Suppressor macrophage treated with lipopolysaccharide for 4 hours (primary cell): ENCODE measurements around the gene HOXC10.

Experiments used
- DNase-seq: peaks from one replicate; pipeline ENCODE4 v3.0.0-alpha.2; 2020

The HOXC10 gene

GRCh38 chr12:53992377-53992889 is 7.5 kb downstream of the HOXC10 start:
- no peak for DNase-seq

- peak; percentile 25 for DNase-seq
Observed at GRCh38 chr12:53993162-53994008, 8.4 kb downstream of the HOXC10 start.

GRCh38 chr12:53994009-53994263 is 9.0 kb downstream of the HOXC10 start:
- DNase-seq, result no peak

DNA sequence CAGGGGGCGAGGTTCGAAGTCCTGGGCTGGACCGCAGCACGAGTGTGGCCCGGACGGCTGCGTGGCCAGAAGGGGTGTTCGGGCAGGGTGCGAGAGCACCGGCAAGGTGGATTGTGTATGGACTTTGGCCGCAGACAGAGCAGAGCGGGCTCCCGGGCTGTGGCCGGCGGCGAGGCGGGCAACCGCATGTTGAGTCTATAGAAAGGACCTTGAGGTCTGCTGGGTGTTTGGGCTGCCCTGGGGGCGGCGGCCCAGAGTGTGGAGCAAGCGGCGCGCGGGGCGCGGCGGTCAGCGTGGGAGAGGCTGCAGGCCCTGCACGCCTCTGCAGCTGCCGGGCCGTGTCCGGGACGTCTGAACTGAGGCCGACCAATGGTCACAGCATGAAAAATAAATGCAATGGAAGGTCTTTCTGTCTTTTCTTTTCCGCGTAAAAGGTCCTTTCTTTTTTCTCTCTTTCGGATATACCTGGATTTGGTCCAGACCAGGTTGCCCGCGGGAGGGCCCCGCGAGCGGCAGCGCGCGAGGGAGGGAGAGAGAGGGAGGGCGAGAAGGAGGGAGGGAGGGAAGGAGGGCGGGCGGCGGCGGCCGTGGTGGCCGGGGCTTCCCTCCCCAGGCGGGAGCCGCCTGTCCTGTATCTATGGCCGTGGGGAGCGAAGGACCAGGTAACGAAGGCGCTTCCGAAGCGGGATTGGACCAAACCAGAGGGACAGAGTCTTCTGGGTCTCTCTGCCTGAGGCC is 9.5 kb downstream of the HOXC10 start:
- no peak for DNase-seq

DNA sequence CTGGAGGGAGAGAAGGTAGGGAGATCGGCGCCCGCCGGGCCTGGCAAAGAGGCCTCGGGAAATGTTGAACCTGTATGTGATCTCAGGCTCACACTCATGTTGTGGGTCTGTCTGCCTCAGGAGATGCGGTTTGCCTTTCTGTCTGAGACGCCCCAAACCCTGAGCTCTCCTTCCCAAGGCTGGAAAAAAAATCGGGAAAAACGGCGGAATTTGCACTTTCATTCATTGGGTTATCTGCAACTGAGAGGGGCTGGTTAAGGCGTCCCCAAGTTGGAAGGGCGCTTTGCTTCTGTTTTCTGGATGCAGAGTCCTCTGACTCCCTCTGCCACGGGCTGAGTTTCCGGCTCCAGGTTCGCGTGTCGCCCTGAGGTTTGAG is 10.0 kb downstream of the HOXC10 start:
- DNase-seq, result no peak

DNA sequence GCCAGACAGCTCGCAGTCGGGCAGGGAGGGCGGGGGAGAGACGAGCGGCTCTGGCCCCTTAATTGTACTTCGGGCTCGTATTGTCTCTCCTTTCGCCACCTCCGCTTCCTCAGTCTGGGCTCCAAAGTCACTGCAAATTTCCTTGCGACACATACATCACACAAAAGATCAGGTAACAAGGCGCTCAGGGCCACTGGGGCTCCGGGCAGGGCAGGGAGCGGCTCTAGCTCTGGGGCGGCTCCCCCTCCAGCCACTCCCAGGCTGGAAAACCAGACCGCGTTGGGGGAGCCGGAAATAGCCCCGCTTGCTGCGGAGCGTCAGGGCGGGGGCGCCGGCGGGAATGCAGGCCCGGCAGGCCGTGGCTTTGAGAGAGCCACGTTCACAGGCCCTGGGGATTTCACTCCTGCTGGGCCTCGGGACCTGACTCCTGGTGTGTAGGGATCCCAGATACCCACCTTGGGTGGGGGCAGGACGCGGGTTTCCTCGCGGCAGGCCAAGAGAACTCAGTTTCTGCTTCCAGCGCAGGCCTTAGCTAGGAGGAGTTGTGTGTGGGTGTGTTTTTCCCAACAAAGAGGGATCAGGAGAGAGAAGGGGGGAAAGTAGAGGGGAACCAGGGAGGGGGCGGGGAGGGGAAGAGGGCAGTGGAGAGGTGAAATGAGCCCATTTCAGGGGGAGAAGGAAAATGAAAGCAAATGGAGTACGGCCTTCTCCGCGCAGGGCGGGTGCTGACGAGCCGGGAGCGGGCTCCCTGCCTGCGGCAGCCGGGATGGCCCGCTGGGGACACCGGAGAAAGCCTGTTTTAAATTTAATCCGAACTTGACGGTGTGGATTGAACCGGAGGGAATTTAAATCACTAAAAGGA is 10.7 kb downstream of the HOXC10 start:
- peak; percentile 53 for DNase-seq

GRCh38 chr12:53996240-53997203 is 11.6 kb downstream of the HOXC10 start:
- DNase-seq, result no peak

- no peak for DNase-seq
Observed at GRCh38 chr12:53997204-53998109, 12.5 kb downstream of the HOXC10 start.

- no peak for DNase-seq
Observed at GRCh38 chr12:53998110-53998899, 13.4 kb downstream of the HOXC10 start.

DNA sequence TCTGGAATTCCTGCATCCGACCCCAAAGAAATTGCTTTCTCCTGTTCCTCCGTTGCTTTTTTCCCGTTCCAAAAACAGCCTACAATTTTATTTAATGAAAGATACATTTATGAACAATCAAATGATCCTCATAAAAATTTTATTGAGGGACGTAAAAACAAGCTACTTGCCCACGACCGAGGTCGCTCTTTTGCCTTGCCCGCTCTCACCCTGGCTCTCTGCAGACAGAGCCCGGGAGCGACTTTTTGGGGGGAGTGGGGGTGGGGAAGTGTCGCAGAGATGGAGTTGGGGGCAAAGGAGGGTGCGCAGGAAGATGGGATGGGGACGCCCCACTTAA is 13.9 kb downstream of the HOXC10 start:
- DNase-seq, result no peak

DNA sequence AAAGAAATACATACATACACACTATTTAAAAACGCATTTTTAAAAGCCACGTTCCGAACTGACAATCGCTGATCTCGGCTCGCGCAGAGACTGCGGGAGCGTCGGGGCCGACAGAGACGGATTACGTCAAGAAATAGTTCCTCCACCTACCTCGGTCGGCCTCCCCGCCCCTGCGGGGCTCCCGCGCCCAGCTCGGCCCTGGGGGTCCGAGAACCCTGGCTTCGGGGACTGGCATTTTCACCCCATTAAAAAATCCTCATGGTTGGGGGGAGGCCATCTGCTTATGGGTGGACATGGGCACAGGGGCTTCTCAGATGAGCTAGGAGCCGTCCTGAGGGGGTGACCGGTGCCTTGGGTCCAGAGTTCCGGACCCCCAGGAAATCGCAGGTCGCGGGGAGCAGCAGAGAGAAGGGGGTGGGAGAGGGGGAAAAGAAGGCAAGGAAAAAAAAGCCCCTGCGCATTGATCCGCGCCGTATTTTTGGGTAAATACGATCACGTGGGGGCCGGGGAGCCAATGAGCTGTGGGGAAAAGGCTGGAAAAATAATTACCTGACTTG is 14.7 kb downstream of the HOXC10 start:
- DNase-seq, result no peak

DNA sequence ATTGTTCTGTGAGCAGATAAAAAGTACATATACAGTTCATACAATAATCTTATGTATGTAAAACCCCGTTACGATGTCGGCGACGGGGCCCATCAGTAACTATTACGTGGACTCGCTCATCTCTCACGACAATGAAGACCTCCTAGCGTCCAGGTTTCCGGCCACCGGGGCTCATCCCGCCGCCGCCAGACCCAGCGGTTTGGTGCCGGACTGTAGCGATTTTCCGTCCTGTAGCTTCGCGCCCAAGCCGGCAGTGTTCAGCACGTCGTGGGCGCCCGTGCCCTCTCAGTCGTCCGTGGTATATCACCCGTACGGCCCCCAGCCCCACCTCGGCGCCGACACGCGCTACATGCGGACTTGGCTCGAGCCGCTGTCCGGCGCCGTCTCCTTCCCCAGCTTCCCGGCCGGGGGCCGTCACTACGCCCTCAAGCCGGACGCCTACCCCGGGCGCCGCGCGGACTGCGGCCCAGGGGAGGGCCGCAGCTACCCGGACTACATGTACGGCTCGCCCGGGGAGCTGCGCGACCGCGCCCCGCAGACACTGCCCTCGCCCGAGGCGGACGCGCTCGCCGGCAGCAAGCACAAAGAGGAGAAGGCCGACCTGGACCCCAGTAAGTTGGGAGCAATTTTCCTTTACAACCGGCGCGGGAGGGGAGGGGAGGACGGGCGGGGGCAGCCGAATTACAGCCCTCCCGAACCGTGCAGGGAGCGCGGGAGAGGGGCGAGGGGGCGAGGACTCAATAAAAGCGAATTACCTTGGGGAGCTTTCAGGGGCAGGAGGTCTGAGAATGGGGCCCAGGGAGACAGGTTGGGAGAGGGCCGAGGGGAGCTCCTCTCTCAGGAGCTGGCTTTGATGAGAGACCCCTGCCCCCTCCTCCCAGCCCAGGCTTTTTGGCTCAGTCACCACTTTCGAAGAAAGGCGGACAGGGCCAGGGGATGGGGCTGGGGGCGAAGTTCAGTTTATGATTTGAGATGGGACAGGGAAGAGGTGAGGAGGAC is 15.5 kb downstream of the HOXC10 start, which contains the start of gene HOXC9:
Gene HOXC9 (plus strand): TSS at position 46 of the 999 bp plus-strand sequence. CDS start 28 bp downstream, at position 74.
- DNase-seq, result no peak

- DNase-seq, result no peak
Observed at GRCh38 chr12:54001283-54002187, 16.6 kb downstream of the HOXC10 start.

GRCh38 chr12:54002278-54002914 is 17.4 kb downstream of the HOXC10 start:
- no peak for DNase-seq

DNA sequence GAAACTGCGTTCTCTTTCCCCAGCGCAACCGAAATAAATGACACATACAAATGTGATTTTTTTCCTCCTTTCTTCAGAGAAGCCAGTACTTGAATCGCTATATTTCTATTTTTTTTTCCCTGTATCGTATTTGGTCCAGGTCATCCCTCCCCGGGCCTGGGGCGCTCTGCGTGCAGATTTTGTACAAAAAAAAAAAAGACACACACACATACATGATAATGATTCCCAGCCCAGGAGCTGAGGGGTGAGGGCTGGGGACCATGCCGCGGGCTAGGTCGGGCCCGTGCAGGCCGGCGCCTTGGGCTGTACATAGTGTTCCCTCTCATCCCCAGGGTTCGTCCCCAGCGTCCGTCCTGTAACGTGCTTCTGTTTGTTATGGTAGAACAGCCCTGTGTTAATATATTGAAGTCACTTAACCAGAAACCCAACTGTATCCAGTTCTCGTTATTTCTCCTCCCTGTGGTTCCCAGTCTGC is 18.0 kb downstream of the HOXC10 start:
- no peak for DNase-seq

DNA sequence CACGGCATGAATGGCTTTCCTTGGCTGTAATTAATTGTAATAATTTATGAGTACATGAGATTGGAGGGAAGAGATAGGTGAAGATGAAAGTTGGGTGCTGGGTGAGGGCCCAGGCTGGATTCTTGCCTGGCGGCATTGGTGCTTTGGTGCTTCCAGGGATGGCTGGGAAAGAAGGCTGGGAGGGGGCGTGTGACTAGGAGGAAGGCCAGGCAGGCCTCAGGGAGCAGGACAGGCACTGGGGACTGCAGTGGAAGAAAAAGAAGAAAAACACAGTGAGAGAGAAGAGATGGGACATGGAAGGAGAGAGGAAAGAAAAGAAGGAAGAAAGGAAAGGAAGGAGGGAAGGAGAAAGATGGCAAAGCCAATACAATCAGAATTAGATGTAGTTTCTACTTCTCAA is 18.7 kb downstream of the HOXC10 start:
- DNase-seq, result no peak
